Measurements from ENCODE around the gene C11orf21. TPM values are rescaled to one million over a fixed set of nuclear protein-coding genes. Genes with fewer than 3 reads are reported as not detected.

Gene C11orf21
- polyA plus RNA-seq, 1 of the 3 experiments (the other 2 are of a cell fraction), result 0.03 TPM

DNA sequence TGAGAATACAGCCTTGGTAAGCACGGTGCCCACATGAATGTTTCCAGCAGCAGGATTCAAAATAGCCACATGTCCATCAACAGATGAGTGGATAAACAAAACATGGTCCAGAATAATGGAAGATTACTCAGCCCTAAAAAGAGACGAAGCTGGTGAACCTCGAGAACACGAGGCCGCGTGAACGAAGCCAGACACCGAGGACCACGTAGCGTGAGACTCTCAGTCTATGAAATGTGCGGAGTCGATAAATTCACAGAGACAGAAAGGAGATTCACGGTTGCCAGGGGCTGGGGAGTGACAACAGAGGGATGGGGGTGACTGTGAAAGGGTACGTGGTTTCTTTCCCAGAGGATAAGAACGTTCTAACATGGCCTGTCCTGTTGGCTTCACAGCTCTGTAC is 28.4 kb downstream of the C11orf21 start:
- Histone ChIP-seq H3K9me3 (no peaks in the 10 kb centered on the region), H3K36me3 (replicated peaks in 1 of 2; ENCODE audit: control insufficient read depth in 1 of 2, insufficient read depth in 2 of 2, low read length in 1 of 2) (no peaks in the 10 kb centered on the region), H4K20me1 (ENCODE audit: insufficient read depth) (no peaks in the 10 kb centered on the region), H3K4me1 (ENCODE audit: control insufficient read depth in 1 of 2, insufficient read depth in 2 of 2, low read depth in 1 of 2, low read length in 1 of 2) (no peaks in the 10 kb centered on the region), H3K4me2 (no peak overlapping the region), H3K4me3 (ENCODE audit: low read depth in 2 of 2, low read length in 1 of 2) (no peak overlapping the region), H2AFZ (ENCODE audit: low read depth) (no peak overlapping the region), H3K27me3 (ENCODE audit: insufficient read depth) (peaks cover 23% of the 10 kb centered on the region), H3K79me2 (ENCODE audit: insufficient read depth) (no peaks in the 10 kb centered on the region), H3K9me2 (no peaks in the 10 kb centered on the region), H3K27ac (ENCODE audit: low read depth in 2 of 2, low read length in 1 of 2) (no peak overlapping the region), H3K9ac (no peak overlapping the region), H3F3A (replicated peaks; ENCODE audit: insufficient read depth) (no peaks in the 10 kb centered on the region)
- TF ChIP-seq GATA2 (CRISPR knock-in tag; IDR thresholded peaks at IDR 0.05) (no peak), NRF1 (IDR thresholded peaks at IDR 0.05; ENCODE audit: low read depth, low read length) (no peak), GABPA (IDR thresholded peaks at IDR 0.05; ENCODE audit: low read depth) (no peak), EP300 (IDR thresholded peaks at IDR 0.05; ENCODE audit: borderline replicate concordance in 1 of 2, low read depth in 1 of 2, low read length in 1 of 2) (no peak), YY1 (IDR thresholded peaks at IDR 0.05; ENCODE audit: low read depth) (no peak), TCF12 (IDR thresholded peaks at IDR 0.05) (no peak), NFIC (IDR thresholded peaks at IDR 0.05; ENCODE audit: borderline replicate concordance) (no peak), RFX5 (IDR thresholded peaks at IDR 0.05; ENCODE audit: low read length) (no peak), EZH2phosphoT487 (IDR thresholded peaks at IDR 0.05; ENCODE audit: borderline replicate concordance, low read depth) (no peak), MXI1 (IDR thresholded peaks at IDR 0.05; ENCODE audit: low read depth, low read length) (no peak), RAD21 (IDR thresholded peaks at IDR 0.05; ENCODE audit: low read length) (no peak), RCOR1 (IDR thresholded peaks at IDR 0.05; ENCODE audit: low read length) (no peak), FOXJ3 (CRISPR knock-in tag; IDR thresholded peaks at IDR 0.05) (no peak)
- TF ChIP-seq, protein P1, sequence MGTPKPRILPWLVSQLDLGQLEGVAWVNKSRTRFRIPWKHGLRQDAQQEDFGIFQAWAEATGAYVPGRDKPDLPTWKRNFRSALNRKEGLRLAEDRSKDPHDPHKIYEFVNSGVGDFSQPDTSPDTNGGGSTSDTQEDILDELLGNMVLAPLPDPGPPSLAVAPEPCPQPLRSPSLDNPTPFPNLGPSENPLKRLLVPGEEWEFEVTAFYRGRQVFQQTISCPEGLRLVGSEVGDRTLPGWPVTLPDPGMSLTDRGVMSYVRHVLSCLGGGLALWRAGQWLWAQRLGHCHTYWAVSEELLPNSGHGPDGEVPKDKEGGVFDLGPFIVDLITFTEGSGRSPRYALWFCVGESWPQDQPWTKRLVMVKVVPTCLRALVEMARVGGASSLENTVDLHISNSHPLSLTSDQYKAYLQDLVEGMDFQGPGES (IDR thresholded peaks at IDR 0.05; ENCODE audit: low read depth, low read length), result no peak
- TF ChIP-seq, protein P2, sequence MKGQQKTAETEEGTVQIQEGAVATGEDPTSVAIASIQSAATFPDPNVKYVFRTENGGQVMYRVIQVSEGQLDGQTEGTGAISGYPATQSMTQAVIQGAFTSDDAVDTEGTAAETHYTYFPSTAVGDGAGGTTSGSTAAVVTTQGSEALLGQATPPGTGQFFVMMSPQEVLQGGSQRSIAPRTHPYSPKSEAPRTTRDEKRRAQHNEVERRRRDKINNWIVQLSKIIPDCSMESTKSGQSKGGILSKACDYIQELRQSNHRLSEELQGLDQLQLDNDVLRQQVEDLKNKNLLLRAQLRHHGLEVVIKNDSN (IDR thresholded peaks at IDR 0.05; ENCODE audit: borderline replicate concordance, low read depth), result no peak
- TF ChIP-seq, protein P3, sequence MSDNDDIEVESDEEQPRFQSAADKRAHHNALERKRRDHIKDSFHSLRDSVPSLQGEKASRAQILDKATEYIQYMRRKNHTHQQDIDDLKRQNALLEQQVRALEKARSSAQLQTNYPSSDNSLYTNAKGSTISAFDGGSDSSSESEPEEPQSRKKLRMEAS (IDR thresholded peaks at IDR 0.05; ENCODE audit: low read depth), result no peak
- 66% methylated on average over 15 of the region's 15 CpGs for WGBS (ENCODE audit: low lambda C conversion rate)
- DNase-seq, result no peak
- ChIA-PET CTCF (interaction anchor here (1.4 to 2.3 kb wide), 3 partner anchors 32 to 258 kb away, joined by 3 to 5 read pairs (median 3); no protein-coding TSS in a partner anchor), POLR2A (no interaction called here)

DNA sequence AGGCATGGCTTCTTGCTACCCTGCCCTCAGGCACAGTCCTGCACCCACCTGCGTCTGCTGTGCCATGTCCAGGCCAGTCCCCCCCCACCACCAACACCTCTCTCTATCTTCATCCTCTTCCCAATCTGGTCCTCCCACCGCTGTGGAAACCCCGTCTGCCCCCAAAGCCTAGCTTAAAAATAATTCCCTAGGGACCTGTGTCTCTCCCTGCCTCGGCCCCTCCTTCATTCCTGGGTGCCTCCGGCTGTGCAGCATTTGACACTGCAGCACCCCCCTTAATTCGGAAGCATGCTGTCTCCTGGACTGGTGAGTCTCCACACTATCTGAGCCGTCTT is 28.8 kb downstream of the C11orf21 start:
- no peak overlapping the region for H3K4me3 ChIP-seq (ENCODE audit: low read depth in 2 of 2, low read length in 1 of 2)
- POLR2A ChIA-PET, result no interaction called here
- H3K4me2 ChIP-seq, result no peak overlapping the region
- H4K20me1 ChIP-seq (ENCODE audit: insufficient read depth), result no peaks in the 10 kb centered on the region
- no peaks in the 10 kb centered on the region for H3K79me2 ChIP-seq (ENCODE audit: insufficient read depth)
- no peak overlapping the region for H2AFZ ChIP-seq (ENCODE audit: low read depth)
- H3K9me3 ChIP-seq, result no peaks in the 10 kb centered on the region
- no peaks in the 10 kb centered on the region for H3K36me3 ChIP-seq (replicated peaks in 1 of 2; ENCODE audit: control insufficient read depth in 1 of 2, insufficient read depth in 2 of 2, low read length in 1 of 2)
- H3K9ac ChIP-seq, result no peak overlapping the region
- H3K27ac ChIP-seq (ENCODE audit: low read depth in 2 of 2, low read length in 1 of 2), result no peak overlapping the region
- no peaks in the 10 kb centered on the region for H3K4me1 ChIP-seq (ENCODE audit: control insufficient read depth in 1 of 2, insufficient read depth in 2 of 2, low read depth in 1 of 2, low read length in 1 of 2)
- no peak for TF ChIP-seq TEAD4 (IDR thresholded peaks at IDR 0.05; ENCODE audit: borderline replicate concordance, insufficient read depth)
- DNase-seq, result no peak
- H3K27me3 ChIP-seq (ENCODE audit: insufficient read depth), result peaks cover 27% of the 10 kb centered on the region
- WGBS (ENCODE audit: low lambda C conversion rate), result 43% methylated on average over 6 of the region's 7 CpGs
- no peaks in the 10 kb centered on the region for H3K9me2 ChIP-seq
- no peaks in the 10 kb centered on the region for H3F3A ChIP-seq (replicated peaks; ENCODE audit: insufficient read depth)
- CTCF ChIA-PET, result interaction anchor here (1.4 to 2.3 kb wide), 2 partner anchors 32 to 259 kb away, joined by 3 to 5 read pairs; no protein-coding TSS in a partner anchor
